Measurements from ENCODE around the gene MFAP5. TPM values are rescaled to one million over a fixed set of nuclear protein-coding genes. Genes with fewer than 3 reads are reported as not detected.

Gene MFAP5
- total RNA-seq, 1 donor from 2014 or later = 2.8 TPM

DNA sequence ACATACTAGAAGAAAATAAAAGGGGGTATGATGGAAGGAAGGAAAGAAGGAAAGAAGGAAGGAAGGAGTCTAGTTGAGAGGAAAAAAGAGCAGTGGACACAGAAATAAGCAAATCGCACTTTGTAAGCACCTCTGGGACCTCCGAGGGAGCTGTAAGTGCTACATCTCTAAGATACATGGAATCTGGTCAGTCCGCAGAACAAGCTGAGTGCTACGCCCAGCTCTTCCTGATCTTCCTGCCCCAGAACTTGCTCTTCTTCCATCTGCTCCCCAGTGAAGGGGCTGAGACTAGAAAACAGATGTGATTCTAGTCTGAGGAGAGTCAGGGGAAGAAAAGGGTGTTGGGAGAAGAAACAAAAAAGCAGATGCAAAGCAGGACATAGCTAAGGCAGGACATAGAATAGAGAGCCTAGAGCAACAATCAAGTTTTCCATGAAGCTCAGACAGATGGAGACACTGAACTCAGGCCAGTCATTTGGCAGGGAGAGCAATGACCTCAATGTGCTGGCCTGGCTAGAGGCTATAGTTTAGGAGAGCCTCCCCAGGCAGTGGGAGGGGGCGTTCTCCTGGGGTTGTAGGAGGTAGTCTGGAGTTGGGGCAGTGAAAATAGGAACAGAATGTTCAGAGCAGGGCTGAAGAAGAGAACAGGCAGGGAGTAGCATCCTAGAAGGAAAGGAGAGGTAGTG lies 1.7 kb upstream of the MFAP5 start:
- Histone ChIP-seq H3K4me3 (no peak overlapping the region), H3K27ac (no peak overlapping the region), H3K4me1 (no peaks in the 10 kb centered on the region), H3K9me3 (no peaks in the 10 kb centered on the region), H3K27me3 (no peaks in the 10 kb centered on the region), H3K36me3 (no peaks in the 10 kb centered on the region)
- no peak for DNase-seq
- TF ChIP-seq, protein P1, sequence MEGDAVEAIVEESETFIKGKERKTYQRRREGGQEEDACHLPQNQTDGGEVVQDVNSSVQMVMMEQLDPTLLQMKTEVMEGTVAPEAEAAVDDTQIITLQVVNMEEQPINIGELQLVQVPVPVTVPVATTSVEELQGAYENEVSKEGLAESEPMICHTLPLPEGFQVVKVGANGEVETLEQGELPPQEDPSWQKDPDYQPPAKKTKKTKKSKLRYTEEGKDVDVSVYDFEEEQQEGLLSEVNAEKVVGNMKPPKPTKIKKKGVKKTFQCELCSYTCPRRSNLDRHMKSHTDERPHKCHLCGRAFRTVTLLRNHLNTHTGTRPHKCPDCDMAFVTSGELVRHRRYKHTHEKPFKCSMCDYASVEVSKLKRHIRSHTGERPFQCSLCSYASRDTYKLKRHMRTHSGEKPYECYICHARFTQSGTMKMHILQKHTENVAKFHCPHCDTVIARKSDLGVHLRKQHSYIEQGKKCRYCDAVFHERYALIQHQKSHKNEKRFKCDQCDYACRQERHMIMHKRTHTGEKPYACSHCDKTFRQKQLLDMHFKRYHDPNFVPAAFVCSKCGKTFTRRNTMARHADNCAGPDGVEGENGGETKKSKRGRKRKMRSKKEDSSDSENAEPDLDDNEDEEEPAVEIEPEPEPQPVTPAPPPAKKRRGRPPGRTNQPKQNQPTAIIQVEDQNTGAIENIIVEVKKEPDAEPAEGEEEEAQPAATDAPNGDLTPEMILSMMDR (IDR thresholded peaks at IDR 0.05) = no peak
- ATAC-seq = peak; percentile 33
- intact Hi-C loops (cut with DNase I) = no loop called here

GRCh38 chr12:8661751-8662150 lies 875 bp downstream of the MFAP5 start:
- intact Hi-C loops (cut with DNase I) = no loop called here
- no peak for DNase-seq
- H3K36me3 ChIP-seq = no peaks in the 10 kb centered on the region
- H3K9me3 ChIP-seq = no peaks in the 10 kb centered on the region
- H3K27me3 ChIP-seq = no peaks in the 10 kb centered on the region
- no peak overlapping the region for H3K4me3 ChIP-seq
- no peak overlapping the region for H3K27ac ChIP-seq
- H3K4me1 ChIP-seq = no peaks in the 10 kb centered on the region
- no peak for ATAC-seq
- TF ChIP-seq, protein P1 (IDR thresholded peaks at IDR 0.05) = no peak

DNA sequence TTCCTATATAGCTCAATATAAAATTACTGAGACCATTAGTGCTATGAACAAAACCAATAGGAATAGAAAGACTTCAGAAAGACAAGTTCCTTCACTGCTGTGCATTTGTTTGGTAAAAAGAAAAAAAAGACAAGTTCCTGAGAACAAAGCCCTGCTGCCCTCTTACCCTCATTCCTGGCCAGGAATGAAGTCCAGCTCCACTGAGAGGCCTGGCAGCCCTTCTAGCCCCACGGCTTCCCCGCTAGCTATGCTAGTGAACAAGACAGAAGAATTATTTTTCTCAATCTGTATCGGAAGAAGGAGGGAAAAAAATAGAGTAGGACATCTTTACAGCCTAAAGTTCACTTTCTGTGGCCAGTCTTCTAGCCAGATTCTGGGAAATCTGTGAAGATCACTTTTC lies 1.6 kb downstream of the MFAP5 start:
- Histone ChIP-seq H3K36me3 (no peaks in the 10 kb centered on the region), H3K4me1 (no peaks in the 10 kb centered on the region), H3K4me3 (no peak overlapping the region), H3K9me3 (no peaks in the 10 kb centered on the region), H3K27ac (no peak overlapping the region), H3K27me3 (no peaks in the 10 kb centered on the region)
- TF ChIP-seq, protein P1 (IDR thresholded peaks at IDR 0.05) = no peak
- intact Hi-C loops (cut with DNase I) = no loop called here
- no peak for DNase-seq
- ATAC-seq = no peak

- no peak overlapping the region for H3K27ac ChIP-seq
- no peak for ATAC-seq
- intact Hi-C loops (cut with DNase I) = no loop called here
- H3K27me3 ChIP-seq = no peaks in the 10 kb centered on the region
- no peaks in the 10 kb centered on the region for H3K9me3 ChIP-seq
- no peaks in the 10 kb centered on the region for H3K36me3 ChIP-seq
- H3K4me1 ChIP-seq = no peaks in the 10 kb centered on the region
- no peak for DNase-seq
- H3K4me3 ChIP-seq = no peak overlapping the region
- TF ChIP-seq, protein P1 (IDR thresholded peaks at IDR 0.05) = no peak
These were observed 4.3 kb downstream of the MFAP5 start for GRCh38 chr12:8658346-8658745.

DNA sequence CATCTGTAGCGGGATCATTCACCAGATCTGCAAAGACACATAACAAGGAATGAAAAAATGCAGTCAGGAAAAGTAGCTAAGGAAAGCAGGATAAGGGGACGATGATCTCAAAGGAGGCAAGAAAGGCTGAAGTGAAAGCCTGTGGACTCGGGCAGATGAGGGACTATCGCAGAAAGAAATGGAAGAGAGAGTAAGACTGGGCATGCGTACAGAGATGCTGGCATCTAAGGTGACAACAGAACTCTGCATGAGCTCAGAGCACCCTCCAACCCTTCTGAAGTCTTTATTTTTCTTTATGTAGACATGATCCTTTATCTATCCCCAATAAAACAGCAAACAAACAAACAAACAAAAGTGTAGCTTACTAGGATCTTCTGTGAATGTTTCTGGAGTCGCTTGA lies 7.2 kb downstream of the MFAP5 start:
- intact Hi-C loops (cut with DNase I) = no loop called here
- ATAC-seq = no peak

More for the DNA sequence above, 7.2 kb downstream of the MFAP5 start:
- TF ChIP-seq, protein P1 (IDR thresholded peaks at IDR 0.05) = no peak
- no peaks in the 10 kb centered on the region for H3K4me1 ChIP-seq
- H3K9me3 ChIP-seq = no peaks in the 10 kb centered on the region
- no peak overlapping the region for H3K4me3 ChIP-seq
- no peaks in the 10 kb centered on the region for H3K36me3 ChIP-seq
- H3K27me3 ChIP-seq = no peaks in the 10 kb centered on the region
- H3K27ac ChIP-seq = no peak overlapping the region
- DNase-seq = no peak

All from upper lobe of right lung (tissue), 1 donor.